ENCODE results near the gene ACVR2A. TPM values are rescaled to one million over a fixed set of nuclear protein-coding genes. Genes with fewer than 3 reads are reported as not detected.

The ACVR2A gene
- total RNA-seq, 1 experiment from 2014 or later, result 8.2 TPM

- ATAC-seq, result no peak
- no peak overlapping the region for H3K27ac ChIP-seq (ENCODE audit: low read length)
- no peak for DNase-seq (ENCODE audit: low read depth, low spot score)
- intact Hi-C loops (cut with micrococcal nuclease; ENCODE audit: unreplicated experiment), result no loop called here
- H3K4me3 ChIP-seq (ENCODE audit: low read depth in 2 of 2, low read length in 2 of 2), result no peak overlapping the region
- TF ChIP-seq SIN3A (IDR thresholded peaks at IDR 0.05; ENCODE audit: borderline replicate concordance, insufficient read depth, low read depth, low read length) (no peak), CTCF (IDR thresholded peaks at IDR 0.05) (no peak), REST (IDR thresholded peaks at IDR 0.05; ENCODE audit: insufficient read depth in 1 of 2, low read depth in 2 of 2, low read length in 1 of 2) (no peak), POLR2AphosphoS5 (IDR thresholded peaks at IDR 0.05; ENCODE audit: low read depth, low read length) (no peak), TCF7L2 (IDR thresholded peaks at IDR 0.05; ENCODE audit: low read depth, low read length) (no peak)
- POLR2A ChIA-PET, result no interaction called here
- no peaks in the 10 kb centered on the region for H3K4me1 ChIP-seq (ENCODE audit: control insufficient read depth, insufficient read depth, low read length)
- no peaks in the 10 kb centered on the region for H3K27me3 ChIP-seq (ENCODE audit: control insufficient read depth, insufficient read depth, low read length)
- CTCF ChIA-PET, result no interaction called here
- H3K9me3 ChIP-seq (ENCODE audit: control insufficient read depth, insufficient read depth, low read depth, low read length), result no peaks in the 10 kb centered on the region
- BruUV-seq (replicated peaks), result no TSS peak
- in situ Hi-C loops (cut with HindIII; ENCODE audit: low pct_unique_long_range_greater_than_20kb, low sequenced_read_pairs), result no loop called here
- no peaks in the 10 kb centered on the region for H3K36me3 ChIP-seq (ENCODE audit: control insufficient read depth, insufficient read depth, low read length)
These were observed 22.2 kb downstream of the ACVR2A start for GRCh38 chr2:147867050-147867449.

- CTCF ChIA-PET, result no interaction called here
- no peak for DNase-seq (ENCODE audit: low read depth, low spot score)
- in situ Hi-C loops (cut with HindIII; ENCODE audit: low pct_unique_long_range_greater_than_20kb, low sequenced_read_pairs), result no loop called here
- no peaks in the 10 kb centered on the region for H3K36me3 ChIP-seq (ENCODE audit: control insufficient read depth, insufficient read depth, low read length)
- no peak overlapping the region for H3K4me3 ChIP-seq (ENCODE audit: low read depth in 2 of 2, low read length in 2 of 2)
- H3K4me1 ChIP-seq (ENCODE audit: control insufficient read depth, insufficient read depth, low read length), result no peaks in the 10 kb centered on the region
- no peak overlapping the region for H3K27ac ChIP-seq (ENCODE audit: low read length)
- intact Hi-C loops (cut with micrococcal nuclease; ENCODE audit: unreplicated experiment), result no loop called here
- BruUV-seq (replicated peaks), result no TSS peak
- TF ChIP-seq CTCF (IDR thresholded peaks at IDR 0.05) (no peak), POLR2AphosphoS5 (IDR thresholded peaks at IDR 0.05; ENCODE audit: low read depth, low read length) (no peak), REST (IDR thresholded peaks at IDR 0.05; ENCODE audit: insufficient read depth in 1 of 2, low read depth in 2 of 2, low read length in 1 of 2) (no peak), SIN3A (IDR thresholded peaks at IDR 0.05; ENCODE audit: borderline replicate concordance, insufficient read depth, low read depth, low read length) (no peak), TCF7L2 (IDR thresholded peaks at IDR 0.05; ENCODE audit: low read depth, low read length) (no peak)
- H3K9me3 ChIP-seq (ENCODE audit: control insufficient read depth, insufficient read depth, low read depth, low read length), result no peaks in the 10 kb centered on the region
- POLR2A ChIA-PET, result no interaction called here
- ATAC-seq, result no peak
- H3K27me3 ChIP-seq (ENCODE audit: control insufficient read depth, insufficient read depth, low read length), result no peaks in the 10 kb centered on the region
These were observed 25.1 kb downstream of the ACVR2A start for GRCh38 chr2:147869934-147870333.
